NK-92 (cell line): ENCODE data around the gene ICE2.

Source experiments
- DNase-seq: peaks from one replicate; lab custom pipeline; 2025; ENCODE audit not compliant: unreplicated experiment; lab: John Stamatoyannopoulos, UW

Gene ICE2

DNA sequence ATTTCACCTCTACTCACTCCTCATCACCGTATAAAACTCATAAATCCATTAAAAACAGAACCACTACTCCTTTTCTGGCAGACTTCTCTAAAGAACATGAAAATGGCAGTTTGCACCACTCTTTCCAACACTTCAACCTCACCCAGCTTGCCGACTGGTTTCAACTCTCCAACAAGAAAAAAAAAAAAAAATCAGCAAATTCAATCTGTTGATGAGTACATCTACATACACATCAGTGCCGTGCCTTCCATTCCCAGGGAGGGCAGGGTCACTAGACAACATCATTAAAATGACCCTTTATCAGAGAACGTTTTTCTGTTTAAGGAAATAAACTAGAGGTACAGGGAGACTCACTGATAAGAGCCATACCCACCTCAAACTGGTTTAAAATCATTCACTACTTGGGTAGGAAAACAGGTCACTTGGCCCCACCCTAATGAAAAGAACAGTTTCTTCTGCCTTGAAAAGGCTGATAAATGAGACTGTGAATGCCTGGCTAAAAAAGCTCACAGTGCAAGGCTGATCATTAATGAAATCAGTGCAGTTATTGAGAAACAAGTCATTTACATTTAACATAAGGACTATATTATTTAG, 87.1 kb downstream of the ICE2 start:
- DNase-seq, result no peak

- DNase-seq, result no peak
These were observed 88.0 kb downstream of the ICE2 start for GRCh38 chr15:60390871-60391501.

DNA sequence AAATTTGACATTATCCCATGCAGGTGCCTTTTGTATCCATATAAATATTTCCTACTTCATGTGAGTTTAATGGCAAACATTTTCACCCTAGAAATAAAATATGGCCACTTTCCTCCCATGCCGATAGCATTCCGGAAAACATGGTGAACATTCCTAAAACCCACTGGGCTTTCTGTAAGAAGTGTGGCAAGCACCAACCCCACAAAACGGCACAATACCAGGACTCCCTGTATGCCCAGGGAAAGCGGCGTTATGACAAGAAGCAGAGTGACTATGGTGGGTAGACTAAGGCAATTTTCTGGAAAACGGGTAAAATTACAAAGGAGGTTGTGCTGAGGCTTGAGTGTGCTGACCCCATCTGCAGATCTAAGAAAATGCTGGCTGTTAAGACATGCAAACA, 88.7 kb downstream of the ICE2 start:
- DNase-seq, result no peak

GRCh38 chr15:60389261-60390077, 89.5 kb downstream of the ICE2 start:
- DNase-seq, result no peak

GRCh38 chr15:60387321-60387720, 91.6 kb downstream of the ICE2 start:
- DNase-seq, result no peak

GRCh38 chr15:60386615-60387014, 92.3 kb downstream of the ICE2 start:
- no peak for DNase-seq

- no peak for DNase-seq
These were observed 93.1 kb downstream of the ICE2 start for GRCh38 chr15:60385620-60386552.

GRCh38 chr15:60384526-60385126, 94.3 kb downstream of the ICE2 start:
- DNase-seq, result no peak

- no peak for DNase-seq
These were observed 94.9 kb downstream of the ICE2 start for GRCh38 chr15:60384053-60384452.

DNA sequence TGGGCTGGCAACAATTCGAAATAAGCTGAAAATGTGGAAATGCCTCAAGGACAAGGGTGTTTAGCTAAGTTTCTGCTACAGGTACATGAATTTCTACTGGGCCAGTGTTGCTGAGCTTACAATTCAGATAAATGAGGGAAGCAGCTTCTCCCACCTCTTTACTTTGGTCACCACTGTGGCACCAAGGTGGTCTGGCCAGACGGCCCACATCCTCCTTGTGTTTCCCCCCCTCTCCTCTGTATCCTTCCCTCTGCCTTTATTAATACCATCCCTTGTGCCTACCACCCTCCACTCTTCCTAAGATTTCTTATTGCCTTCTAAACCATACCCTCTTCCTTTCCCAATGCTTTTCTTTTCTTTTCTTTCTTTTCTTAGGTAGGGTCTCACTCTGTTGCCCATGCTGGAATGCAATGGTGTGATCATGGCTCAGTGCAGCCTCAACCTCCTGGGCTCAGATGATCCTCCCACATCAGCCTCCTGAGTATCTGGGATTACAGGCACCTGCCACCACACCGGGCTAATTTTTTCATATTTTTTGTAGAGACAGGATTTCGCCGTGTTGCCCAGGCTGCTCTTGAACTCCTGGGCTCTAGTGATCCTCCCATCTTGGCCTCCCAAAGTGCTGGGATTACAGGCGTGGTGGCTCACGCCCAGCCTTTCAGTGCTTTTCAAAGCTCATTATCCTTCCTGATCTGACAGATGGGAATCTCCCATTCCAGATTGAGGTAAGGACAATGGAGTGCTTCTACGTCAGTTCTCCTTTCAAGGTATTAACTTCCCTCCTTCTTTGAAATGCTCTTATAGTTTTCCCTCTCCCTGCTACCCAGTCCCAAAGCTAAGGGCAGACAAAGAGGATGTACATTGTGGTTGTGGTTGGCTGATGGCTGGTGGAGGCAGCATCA, 95.9 kb downstream of the ICE2 start:
- DNase-seq, result no peak

DNA sequence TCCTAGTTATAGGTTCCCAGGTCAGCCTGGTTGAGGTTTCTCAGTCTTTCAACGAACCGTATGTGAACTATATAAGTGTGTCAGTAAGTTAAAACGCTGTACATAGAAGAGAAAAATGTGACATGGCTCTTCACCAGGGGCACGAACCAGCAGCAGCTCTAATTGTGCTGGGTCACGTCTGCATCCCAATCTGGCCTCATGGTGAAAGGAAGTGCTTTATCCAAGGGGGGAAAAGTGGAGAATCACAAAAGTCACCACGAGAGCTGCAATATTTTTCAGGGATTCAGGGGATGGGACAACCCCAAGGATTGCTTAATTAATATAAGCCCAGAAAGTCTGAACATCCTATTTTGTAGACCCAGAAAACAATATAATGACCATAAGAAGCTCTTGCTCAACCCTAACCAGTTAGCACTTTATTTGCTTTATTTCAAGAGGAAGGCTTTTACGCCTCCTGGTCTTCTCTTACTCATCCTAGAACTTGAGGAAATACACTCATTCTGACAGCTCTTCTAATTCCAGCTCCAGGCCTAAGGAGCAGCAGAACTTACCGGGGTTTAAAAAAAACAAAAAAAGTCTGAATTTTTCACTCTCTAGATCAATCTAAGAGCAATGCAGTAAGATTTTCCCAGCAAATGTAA, 97.7 kb downstream of the ICE2 start:
- DNase-seq, result no peak

DNA sequence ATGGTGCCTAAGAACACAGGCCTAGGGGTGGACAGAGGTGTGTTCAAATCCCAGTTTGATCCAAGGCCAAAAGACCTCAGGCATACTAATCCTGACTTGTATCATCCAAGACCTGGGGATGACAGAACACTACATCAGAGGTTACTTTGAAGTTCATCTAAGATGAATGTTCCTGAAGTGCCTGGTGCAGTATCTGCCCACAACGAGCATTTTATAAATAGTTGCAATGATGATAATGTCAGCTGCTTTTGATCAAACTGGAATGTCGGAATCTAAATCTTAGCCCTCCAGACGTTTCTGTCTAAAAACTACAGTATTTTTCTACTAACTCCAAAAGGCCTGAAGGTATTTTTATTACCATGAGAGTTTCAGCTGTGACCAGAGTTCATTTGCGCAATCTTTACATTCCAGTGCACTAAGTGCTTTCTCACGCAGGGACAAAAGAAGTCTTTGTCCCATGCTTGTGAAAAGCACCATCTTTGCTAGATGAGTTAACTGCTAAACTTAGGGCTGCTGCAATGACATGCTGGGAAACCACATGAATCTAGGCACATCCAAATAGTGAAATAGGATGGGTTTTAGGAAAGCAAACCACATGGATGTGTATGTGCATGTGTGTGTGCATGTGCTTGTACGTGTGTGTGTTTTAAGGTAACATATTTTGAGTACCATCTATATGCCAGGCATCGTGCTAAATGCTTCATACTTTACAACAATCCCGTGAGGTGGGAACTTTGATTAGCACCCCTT, 99.2 kb downstream of the ICE2 start:
- DNase-seq, result no peak

DNA sequence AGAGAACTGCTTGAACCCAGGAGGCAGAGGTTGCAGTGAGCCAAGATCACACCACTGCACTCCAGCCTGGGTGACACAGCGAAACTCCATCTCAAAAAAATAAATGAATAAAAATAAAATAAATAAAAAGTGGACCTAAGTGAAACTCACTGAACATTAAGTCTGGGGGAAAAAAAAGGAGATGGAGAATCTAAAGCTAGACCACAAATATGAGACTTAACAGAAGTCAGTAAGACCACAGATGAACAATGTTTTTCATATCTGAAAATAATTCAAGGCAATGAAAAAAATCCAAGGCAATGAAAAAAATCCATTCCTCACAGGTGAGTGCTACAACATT, 99.8 kb downstream of the ICE2 start:
- DNase-seq, result no peak

- DNase-seq, result no peak
These were observed 102.3 kb downstream of the ICE2 start for GRCh38 chr15:60376677-60377095.

DNA sequence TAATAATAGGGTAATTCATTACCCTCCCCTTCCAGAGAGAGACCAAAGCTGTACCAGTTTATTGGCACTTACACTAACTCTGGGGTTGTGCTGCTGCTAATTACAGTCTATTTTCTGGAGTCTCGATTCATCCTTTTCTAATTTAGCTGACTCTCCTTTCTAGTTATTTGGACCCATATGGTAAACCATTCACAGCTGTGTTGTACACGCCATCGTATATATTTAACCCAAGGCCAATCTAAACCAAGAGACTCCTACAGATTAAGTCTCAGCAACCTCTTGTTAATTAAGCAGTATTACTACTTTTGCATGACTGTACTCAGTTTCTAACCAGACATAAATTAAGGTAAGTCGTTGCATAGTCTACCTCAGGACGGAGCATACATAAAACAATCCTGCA, 103.6 kb downstream of the ICE2 start:
- no peak for DNase-seq

- no peak for DNase-seq
These were observed 104.3 kb downstream of the ICE2 start for GRCh38 chr15:60374628-60375081.

- DNase-seq, result no peak
These were observed 104.7 kb downstream of the ICE2 start for GRCh38 chr15:60374209-60374608.

GRCh38 chr15:60373745-60374144, 105.2 kb downstream of the ICE2 start:
- DNase-seq, result no peak

DNA sequence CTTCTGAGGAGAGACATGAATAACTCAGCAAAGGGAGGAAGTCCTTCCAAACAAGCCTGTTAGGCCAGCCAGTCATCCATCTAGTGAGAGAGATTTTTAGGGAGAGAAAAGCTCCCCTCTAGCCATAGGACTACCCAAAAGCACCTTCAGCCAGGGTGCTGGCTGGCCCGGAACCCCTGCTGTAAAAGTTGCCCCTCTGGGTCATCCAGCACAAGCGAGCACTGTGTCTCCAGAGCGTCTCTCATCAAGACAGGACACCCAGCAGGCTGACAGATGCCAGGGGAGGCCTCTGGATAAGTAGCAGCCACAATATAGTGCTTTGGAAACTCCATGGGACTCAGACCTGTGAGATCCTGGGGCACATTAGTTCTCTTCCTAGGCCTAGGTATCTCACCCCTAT, 105.6 kb downstream of the ICE2 start:
- DNase-seq, result no peak
